GM18861 (cell line): ENCODE data around the gene CD209.
"Not testable (repeated sequence)": the region's sequence is repeated elsewhere in the genome, so short reads cannot be mapped to it uniquely, and the experiment has no call there.

Source experiments
- ATAC-seq: cut with Tn5 transposase; IDR thresholded peaks from one replicate; pipeline ENCODE4 v1.9.1; 2021; ENCODE audit not compliant: unreplicated experiment

Gene CD209

GRCh38 chr19:7769171-7769570, 21.8 kb upstream of the CD209 start:
- no peak for ATAC-seq

GRCh38 chr19:7767487-7767886, 20.2 kb upstream of the CD209 start:
- ATAC-seq, result no peak

- ATAC-seq, result no peak
Observed at GRCh38 chr19:7766535-7766934, 19.2 kb upstream of the CD209 start.

- not testable (repeated sequence) for ATAC-seq
Observed at GRCh38 chr19:7765043-7765442, 17.7 kb upstream of the CD209 start.

- ATAC-seq, result not testable (repeated sequence)
Observed at GRCh38 chr19:7764157-7764556, 16.8 kb upstream of the CD209 start.

GRCh38 chr19:7763696-7764095, 16.4 kb upstream of the CD209 start:
- no peak for ATAC-seq

GRCh38 chr19:7762719-7763293, 15.5 kb upstream of the CD209 start, which contains the start of gene CLEC4M:
Gene CLEC4M, plus strand, starts transcription at chr19:7763243. Its CDS starts 24 bp downstream, at chr19:7763267.
- ATAC-seq, result no peak

- no peak for ATAC-seq
Observed at GRCh38 chr19:7759156-7759555, 11.8 kb upstream of the CD209 start.

GRCh38 chr19:7757358-7757757, 10.0 kb upstream of the CD209 start:
- no peak for ATAC-seq

GRCh38 chr19:7756258-7756657, 8.9 kb upstream of the CD209 start:
- no peak for ATAC-seq

GRCh38 chr19:7751157-7751783, 3.9 kb upstream of the CD209 start:
- ATAC-seq, result no peak

- no peak for ATAC-seq
Observed at GRCh38 chr19:7748756-7749155, 1.4 kb upstream of the CD209 start.

GRCh38 chr19:7748171-7748570, 837 bp upstream of the CD209 start:
- no peak for ATAC-seq

- ATAC-seq, result not testable (repeated sequence)
Observed at GRCh38 chr19:7746306-7746705, 1.0 kb downstream of the CD209 start.

- no peak for ATAC-seq
Observed at GRCh38 chr19:7744871-7745650, 2.3 kb downstream of the CD209 start.

- ATAC-seq, result no peak
Observed at GRCh38 chr19:7744199-7744786, 3.0 kb downstream of the CD209 start.

- ATAC-seq, result peak; percentile 56
Observed at GRCh38 chr19:7743425-7743841, 3.9 kb downstream of the CD209 start.

- ATAC-seq, result peak; percentile 14
Observed at GRCh38 chr19:7742991-7743390, 4.3 kb downstream of the CD209 start.

GRCh38 chr19:7742575-7742974, 4.8 kb downstream of the CD209 start:
- no peak for ATAC-seq

GRCh38 chr19:7740682-7741054, 6.7 kb downstream of the CD209 start:
- no peak for ATAC-seq

GRCh38 chr19:7739801-7740681, 7.3 kb downstream of the CD209 start:
- no peak for ATAC-seq
